ENCODE measurements around the gene FZD4. TPM values are rescaled to one million over a fixed set of nuclear protein-coding genes. Genes with fewer than 3 reads are reported as not detected.

The FZD4 gene
- polyA plus RNA-seq, 1 donor from 2014 or later = 0.76 TPM

GRCh38 chr11:86957976-86958646 is 2.9 kb upstream of the FZD4 start:
- H2AFZ ChIP-seq (ENCODE audit: low read depth, low read length) = no peak overlapping the region
- H3K4me2 ChIP-seq (ENCODE audit: low read length) = no peak overlapping the region
- no peaks in the 10 kb centered on the region for H3K27me3 ChIP-seq (ENCODE audit: insufficient read depth, low read depth, low read length)
- no peaks in the 10 kb centered on the region for H3F3A ChIP-seq (ENCODE audit: insufficient read depth, low read length, poor library complexity, severe bottlenecking)
- H3K36me3 ChIP-seq (ENCODE audit: insufficient read depth, low read length) = no peaks in the 10 kb centered on the region
- no peak overlapping the region for H3K4me3 ChIP-seq (ENCODE audit: low read length)
- no peaks in the 10 kb centered on the region for H3K9me3 ChIP-seq (ENCODE audit: low read length)
- TF ChIP-seq REST (IDR thresholded peaks at IDR 0.05; ENCODE audit: borderline replicate concordance) (no peak), POLR2AphosphoS5 (IDR thresholded peaks at IDR 0.05) (no peak), TAF1 (IDR thresholded peaks at IDR 0.05; ENCODE audit: low read depth) (no peak), EP300 (conservative IDR thresholded peaks at IDR 0.05; ENCODE audit: poor library complexity, severe bottlenecking) (no peak), RAD21 (conservative IDR thresholded peaks at IDR 0.05) (no peak), SMC3 (conservative IDR thresholded peaks at IDR 0.05; ENCODE audit: poor library complexity) (no peak), MXI1 (conservative IDR thresholded peaks at IDR 0.05; ENCODE audit: poor library complexity, severe bottlenecking) (no peak), EZH2 (IDR thresholded peaks at IDR 0.05; ENCODE audit: borderline replicate concordance, insufficient read depth, low read length, poor library complexity, severe bottlenecking) (no peak)
- TF ChIP-seq, protein P1, sequence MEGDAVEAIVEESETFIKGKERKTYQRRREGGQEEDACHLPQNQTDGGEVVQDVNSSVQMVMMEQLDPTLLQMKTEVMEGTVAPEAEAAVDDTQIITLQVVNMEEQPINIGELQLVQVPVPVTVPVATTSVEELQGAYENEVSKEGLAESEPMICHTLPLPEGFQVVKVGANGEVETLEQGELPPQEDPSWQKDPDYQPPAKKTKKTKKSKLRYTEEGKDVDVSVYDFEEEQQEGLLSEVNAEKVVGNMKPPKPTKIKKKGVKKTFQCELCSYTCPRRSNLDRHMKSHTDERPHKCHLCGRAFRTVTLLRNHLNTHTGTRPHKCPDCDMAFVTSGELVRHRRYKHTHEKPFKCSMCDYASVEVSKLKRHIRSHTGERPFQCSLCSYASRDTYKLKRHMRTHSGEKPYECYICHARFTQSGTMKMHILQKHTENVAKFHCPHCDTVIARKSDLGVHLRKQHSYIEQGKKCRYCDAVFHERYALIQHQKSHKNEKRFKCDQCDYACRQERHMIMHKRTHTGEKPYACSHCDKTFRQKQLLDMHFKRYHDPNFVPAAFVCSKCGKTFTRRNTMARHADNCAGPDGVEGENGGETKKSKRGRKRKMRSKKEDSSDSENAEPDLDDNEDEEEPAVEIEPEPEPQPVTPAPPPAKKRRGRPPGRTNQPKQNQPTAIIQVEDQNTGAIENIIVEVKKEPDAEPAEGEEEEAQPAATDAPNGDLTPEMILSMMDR (IDR thresholded peaks at IDR 0.05; ENCODE audit: poor library complexity, severe bottlenecking) = no peak
- H4K20me1 ChIP-seq (ENCODE audit: insufficient read depth) = no peaks in the 10 kb centered on the region
- no peak overlapping the region for H3K9ac ChIP-seq (ENCODE audit: low read length)
- H3K27ac ChIP-seq (ENCODE audit: low read length) = no peak overlapping the region
- no peaks in the 10 kb centered on the region for H3K79me2 ChIP-seq (replicated peaks; ENCODE audit: insufficient read depth, low read length)
- no peaks in the 10 kb centered on the region for H3K9me2 ChIP-seq (ENCODE audit: insufficient read depth, low read length)

GRCh38 chr11:86956905-86957195 is 1.7 kb upstream of the FZD4 start:
- Histone ChIP-seq H3K9me3 (ENCODE audit: low read length) (no peaks in the 10 kb centered on the region), H3K9ac (ENCODE audit: low read length) (no peak overlapping the region), H3K27ac (ENCODE audit: low read length) (no peak overlapping the region), H3K9me2 (ENCODE audit: insufficient read depth, low read length) (no peaks in the 10 kb centered on the region), H3K79me2 (replicated peaks; ENCODE audit: insufficient read depth, low read length) (no peaks in the 10 kb centered on the region), H3K27me3 (ENCODE audit: insufficient read depth, low read depth, low read length) (no peaks in the 10 kb centered on the region), H4K20me1 (ENCODE audit: insufficient read depth) (no peaks in the 10 kb centered on the region), H3K36me3 (ENCODE audit: insufficient read depth, low read length) (no peaks in the 10 kb centered on the region), H3K4me2 (ENCODE audit: low read length) (no peak overlapping the region), H2AFZ (ENCODE audit: low read depth, low read length) (no peak overlapping the region), H3F3A (ENCODE audit: insufficient read depth, low read length, poor library complexity, severe bottlenecking) (no peaks in the 10 kb centered on the region), H3K4me3 (ENCODE audit: low read length) (no peak overlapping the region)
- TF ChIP-seq EZH2 (IDR thresholded peaks at IDR 0.05; ENCODE audit: borderline replicate concordance, insufficient read depth, low read length, poor library complexity, severe bottlenecking) = no peak
- no peak for TF ChIP-seq RAD21 (conservative IDR thresholded peaks at IDR 0.05)
- no peak for TF ChIP-seq EP300 (conservative IDR thresholded peaks at IDR 0.05; ENCODE audit: poor library complexity, severe bottlenecking)
- TF ChIP-seq TAF1 (IDR thresholded peaks at IDR 0.05; ENCODE audit: low read depth) = no peak
- no peak for TF ChIP-seq SMC3 (conservative IDR thresholded peaks at IDR 0.05; ENCODE audit: poor library complexity)
- TF ChIP-seq, protein P1 (IDR thresholded peaks at IDR 0.05; ENCODE audit: poor library complexity, severe bottlenecking) = no peak
- no peak for TF ChIP-seq REST (IDR thresholded peaks at IDR 0.05; ENCODE audit: borderline replicate concordance)
- no peak for TF ChIP-seq POLR2AphosphoS5 (IDR thresholded peaks at IDR 0.05)
- no peak for TF ChIP-seq MXI1 (conservative IDR thresholded peaks at IDR 0.05; ENCODE audit: poor library complexity, severe bottlenecking)
